SIG-M5 (cell line): ENCODE data around the gene HSPG2.
"Not testable (repeated sequence)": the region's sequence is repeated elsewhere in the genome, so short reads cannot be mapped to it uniquely, and the experiment has no call there.

Source experiments
- DNase-seq: peaks from one replicate; lab custom pipeline; 2025; lab: John Stamatoyannopoulos, UW

Gene HSPG2

GRCh38 chr1:21783679-21784603 lies 153.2 kb downstream of the HSPG2 start:
- peak; percentile 71 for DNase-seq

- peak; percentile 43 for DNase-seq
Measured at GRCh38 chr1:21782868-21783678, 154.0 kb downstream of the HSPG2 start, which contains the start of gene USP48. TSS of gene USP48 (minus strand) at chr1:21783149. CDS start at chr1:21782957, 192 bp downstream.

- DNase-seq, result no peak
Measured at GRCh38 chr1:21782349-21782867, 154.7 kb downstream of the HSPG2 start.

- DNase-seq, result no peak
Measured at GRCh38 chr1:21781815-21782348, 155.2 kb downstream of the HSPG2 start.

- no peak for DNase-seq
Measured at GRCh38 chr1:21779613-21780521, 157.2 kb downstream of the HSPG2 start.

- DNase-seq, result no peak
Measured at GRCh38 chr1:21778405-21778727, 158.7 kb downstream of the HSPG2 start.

GRCh38 chr1:21776925-21777324 lies 160.2 kb downstream of the HSPG2 start:
- not testable (repeated sequence) for DNase-seq

- DNase-seq, result no peak
Measured at GRCh38 chr1:21775985-21776562, 161.0 kb downstream of the HSPG2 start.

GRCh38 chr1:21775550-21775914 lies 161.6 kb downstream of the HSPG2 start:
- DNase-seq, result no peak

GRCh38 chr1:21774835-21775549 lies 162.1 kb downstream of the HSPG2 start:
- DNase-seq, result no peak

- DNase-seq, result no peak
Measured at GRCh38 chr1:21773585-21773984, 163.5 kb downstream of the HSPG2 start.
